IPS DF 6.9 (cell line): ENCODE results near the gene ARIH2.

Experiments used
- DNase-seq: peaks from one replicate; pipeline ENCODE4 v3.0.0-alpha.2; 2013; ENCODE audit warnings: low read depth, low spot score
- H3K27ac ChIP-seq: one replicate; pipeline ENCODE4 v1.5.1; 2013; ENCODE audit warnings: low read length, control low read depth
- H3K27me3 ChIP-seq: 2 replicates; pipeline ENCODE4 v1.6.1; 2013; ENCODE audit warnings: mild to moderate bottlenecking, low read length; ENCODE audit not compliant: control insufficient read depth, insufficient read depth
- H3K36me3 ChIP-seq: 2 replicates; pipeline ENCODE4 v1.6.1; 2013; ENCODE audit warnings: low read length; ENCODE audit not compliant: control insufficient read depth, insufficient read depth
- H3K4me1 ChIP-seq: 2 replicates; pipeline ENCODE4 v1.6.1; 2013; ENCODE audit warnings: low read length; ENCODE audit not compliant: control insufficient read depth, insufficient read depth
- H3K4me3 ChIP-seq: 2 replicates; pipeline ENCODE4 v1.5.1; 2013; ENCODE audit warnings: mild to moderate bottlenecking, low read length
- H3K9me3 ChIP-seq: 2 replicates; pipeline ENCODE4 v1.6.1; 2013; ENCODE audit warnings: low read length, inconsistent platforms; ENCODE audit not compliant: control insufficient read depth, insufficient read depth
- WGBS: extraction: QIAGEN DNeasy Blood & Tissue Kit; methylation state at CpG from one replicate; pipeline ENCODE4 v1.1.7; 2013; ENCODE audit warnings: mixed read lengths, missing lambda C conversion rate; ENCODE audit not compliant: insufficient read length, insufficient coverage; 5-methylcytosine and 5-hydroxymethylcytosine counted together

The ARIH2 gene

DNA sequence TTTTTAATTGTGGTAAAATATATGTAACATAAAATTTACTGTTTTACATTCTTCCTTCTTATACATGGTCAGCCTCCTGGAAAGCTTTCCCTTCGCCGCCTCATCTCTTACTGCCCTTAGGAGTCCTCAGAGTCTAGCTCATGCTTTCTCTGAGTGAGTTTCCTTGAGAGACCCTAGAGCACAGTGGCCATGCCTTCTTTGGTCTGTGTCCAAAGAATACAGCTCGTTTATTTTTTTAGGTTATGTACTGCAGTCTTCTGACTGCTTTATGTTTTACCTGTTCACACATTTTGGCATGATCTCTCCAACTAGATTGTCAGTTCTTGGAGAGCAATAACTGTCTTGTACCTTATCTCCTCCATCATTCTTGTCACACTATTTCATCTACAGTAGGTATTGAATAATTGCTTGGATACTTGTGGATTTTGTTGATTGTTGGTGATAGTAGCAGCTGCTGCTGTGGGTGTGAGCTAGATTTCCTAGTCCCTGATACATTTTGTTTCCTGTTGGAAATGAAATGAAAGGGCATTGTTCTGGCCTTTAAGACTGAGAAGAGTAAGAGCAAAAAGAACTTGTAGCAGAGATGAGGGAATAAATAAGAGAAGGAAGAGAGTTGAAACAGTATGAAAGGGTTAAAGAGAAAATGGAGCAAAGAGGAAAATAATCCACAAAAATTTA, 10.9 kb downstream of the ARIH2 start:
- H3K36me3 ChIP-seq, result peaks cover 2% of the 10 kb centered on the region; the same call in 1 of the 2 replicates
- H3K4me1 ChIP-seq, result no peaks in the 10 kb centered on the region
- no peaks in the 10 kb centered on the region for H3K9me3 ChIP-seq
- H3K27me3 ChIP-seq, result no peaks in the 10 kb centered on the region
- no peak overlapping the region for H3K27ac ChIP-seq
- WGBS, result no CpG with 5 or more reads among the region's 3 CpGs
- H3K4me3 ChIP-seq, result no peak overlapping the region
- no peak for DNase-seq

DNA sequence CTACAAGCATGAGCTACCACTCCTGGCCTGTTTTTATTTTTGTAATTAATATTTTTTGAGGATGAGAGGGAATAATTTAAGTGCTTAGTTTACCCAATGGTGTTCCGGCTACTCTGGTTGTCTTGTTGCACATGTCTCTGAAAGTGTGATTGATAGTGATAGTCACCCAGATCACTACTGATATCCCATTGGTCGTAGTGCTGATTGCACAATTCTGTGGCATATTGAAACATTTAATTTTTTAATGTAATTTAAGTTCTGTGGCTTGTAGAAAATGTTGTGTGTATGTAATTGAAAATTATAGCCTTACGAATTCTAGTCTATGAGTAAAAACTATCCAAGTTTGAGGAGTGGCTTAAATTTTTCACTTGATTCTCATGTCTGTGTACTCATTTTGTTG, 11.9 kb downstream of the ARIH2 start:
- Histone ChIP-seq H3K4me3 (no peak overlapping the region), H3K27ac (no peak overlapping the region), H3K9me3 (no peaks in the 10 kb centered on the region), H3K36me3 (peaks cover 2% of the 10 kb centered on the region; the same call in 1 of the 2 replicates), H3K4me1 (no peaks in the 10 kb centered on the region), H3K27me3 (no peaks in the 10 kb centered on the region)
- WGBS, result 100% methylated on average over 1 of the region's 3 CpGs
- no peak for DNase-seq

- DNase-seq, result no peak
- Histone ChIP-seq H3K36me3 (peaks cover under 1% of the 10 kb centered on the region; the same call in 1 of the 2 replicates), H3K9me3 (no peaks in the 10 kb centered on the region), H3K4me1 (no peaks in the 10 kb centered on the region), H3K27me3 (no peaks in the 10 kb centered on the region), H3K27ac (no peak overlapping the region), H3K4me3 (no peak overlapping the region)
- no CpG with 5 or more reads among the region's 1 CpG for WGBS
Measured at GRCh38 chr3:48931944-48932580, 13.4 kb downstream of the ARIH2 start.

- WGBS, result no CpG with 5 or more reads among the region's 5 CpGs
- no peak overlapping the region for H3K27ac ChIP-seq
Measured at GRCh38 chr3:48934333-48934991, 15.8 kb downstream of the ARIH2 start.

GRCh38 chr3:48935530-48935929, 16.9 kb downstream of the ARIH2 start:
- no peak overlapping the region for H3K27ac ChIP-seq
- no peaks in the 10 kb centered on the region; the same call in 1 of the 2 replicates for H3K36me3 ChIP-seq
- WGBS, result no CpG with 5 or more reads among the region's 4 CpGs

More at GRCh38 chr3:48934333-48934991, 15.8 kb downstream of the ARIH2 start:
- Histone ChIP-seq H3K9me3 (no peaks in the 10 kb centered on the region), H3K4me1 (no peaks in the 10 kb centered on the region), H3K27me3 (no peaks in the 10 kb centered on the region), H3K36me3 (no peaks in the 10 kb centered on the region; the same call in 1 of the 2 replicates), H3K4me3 (no peak overlapping the region)
- DNase-seq, result no peak

DNA sequence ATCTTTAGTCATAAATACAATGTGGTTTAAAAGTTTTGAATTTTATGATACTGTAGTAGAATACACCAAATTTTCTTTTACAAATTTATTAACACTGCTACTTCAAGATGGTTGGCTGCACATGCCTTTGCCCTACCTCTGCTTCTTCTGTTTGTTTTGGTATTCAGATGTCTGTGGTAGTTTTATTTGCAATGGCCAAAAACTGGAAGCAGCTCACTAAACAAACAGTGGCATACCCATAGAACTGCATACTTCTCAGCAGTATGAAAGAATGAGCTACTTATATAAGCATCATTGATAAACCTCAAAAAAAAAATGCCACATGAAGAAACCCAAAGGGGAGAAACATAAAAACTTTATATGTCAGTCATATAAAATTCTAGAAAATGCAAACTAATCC, 19.5 kb downstream of the ARIH2 start:
- Histone ChIP-seq H3K27ac (no peak overlapping the region), H3K4me1 (no peaks in the 10 kb centered on the region), H3K4me3 (no peak overlapping the region), H3K36me3 (no peaks in the 10 kb centered on the region; the same call in 1 of the 2 replicates), H3K9me3 (no peaks in the 10 kb centered on the region), H3K27me3 (no peaks in the 10 kb centered on the region)
- no peak for DNase-seq

More at GRCh38 chr3:48935530-48935929, 16.9 kb downstream of the ARIH2 start:
- no peak overlapping the region for H3K4me3 ChIP-seq
- DNase-seq, result no peak
- H3K9me3 ChIP-seq, result no peaks in the 10 kb centered on the region
- no peaks in the 10 kb centered on the region for H3K27me3 ChIP-seq
- no peaks in the 10 kb centered on the region for H3K4me1 ChIP-seq

DNA sequence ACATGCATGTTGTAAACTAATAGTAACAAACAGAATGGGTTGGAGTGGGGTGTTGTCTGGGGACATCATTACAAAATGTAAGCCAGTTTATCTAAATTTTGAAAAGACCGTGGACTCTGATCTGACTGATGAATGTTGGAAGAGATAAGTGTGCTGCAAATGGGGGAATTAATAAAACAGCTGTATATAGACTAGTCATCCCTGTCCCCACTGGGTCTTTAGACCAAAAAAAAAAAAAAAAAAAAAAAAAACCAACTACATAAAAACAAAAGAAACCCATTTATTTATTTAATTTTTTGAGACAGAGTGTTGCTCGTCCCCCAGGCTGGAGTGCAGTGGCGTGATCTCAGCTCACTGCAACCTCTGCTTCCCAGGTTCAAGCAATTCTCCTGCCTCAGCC, 20.0 kb downstream of the ARIH2 start:
- no peaks in the 10 kb centered on the region for H3K27me3 ChIP-seq
- WGBS, result no CpG with 5 or more reads among the region's 3 CpGs
- H3K36me3 ChIP-seq, result no peaks in the 10 kb centered on the region; the same call in 1 of the 2 replicates

GRCh38 chr3:48945432-48945831, 26.8 kb downstream of the ARIH2 start:
- no CpG with 5 or more reads among the region's 2 CpGs for WGBS
- Histone ChIP-seq H3K4me3 (no peak overlapping the region), H3K9me3 (no peaks in the 10 kb centered on the region), H3K36me3 (no peaks in the 10 kb centered on the region; the same call in 1 of the 2 replicates), H3K4me1 (no peaks in the 10 kb centered on the region; the same call in 1 of the 2 replicates), H3K27me3 (no peaks in the 10 kb centered on the region), H3K27ac (no peak overlapping the region)
- no peak for DNase-seq

More for the DNA sequence above, 20.0 kb downstream of the ARIH2 start:
- Histone ChIP-seq H3K4me3 (no peak overlapping the region), H3K27ac (no peak overlapping the region), H3K4me1 (no peaks in the 10 kb centered on the region), H3K9me3 (no peaks in the 10 kb centered on the region)
- DNase-seq, result no peak

- Histone ChIP-seq H3K27me3 (no peaks in the 10 kb centered on the region), H3K4me3 (no peak overlapping the region), H3K4me1 (no peaks in the 10 kb centered on the region; the same call in 1 of the 2 replicates), H3K9me3 (no peaks in the 10 kb centered on the region), H3K36me3 (no peaks in the 10 kb centered on the region; the same call in 1 of the 2 replicates), H3K27ac (no peak overlapping the region)
- WGBS, result no CpG with 5 or more reads among the region's 4 CpGs
- DNase-seq, result no peak
Measured at GRCh38 chr3:48945891-48946549, 27.4 kb downstream of the ARIH2 start.

GRCh38 chr3:48949376-48949717, 30.7 kb downstream of the ARIH2 start:
- no peak for DNase-seq

More at GRCh38 chr3:48949376-48949717, 30.7 kb downstream of the ARIH2 start:
- Histone ChIP-seq H3K4me1 (no peaks in the 10 kb centered on the region; the same call in 1 of the 2 replicates), H3K36me3 (no peaks in the 10 kb centered on the region; the same call in 1 of the 2 replicates), H3K27ac (no peak overlapping the region), H3K9me3 (no peaks in the 10 kb centered on the region), H3K4me3 (no peak overlapping the region), H3K27me3 (no peaks in the 10 kb centered on the region)
- WGBS, result no CpG with 5 or more reads among the region's 2 CpGs
